Measurements from ENCODE around the gene SS18.

Gene SS18

GRCh38 chr18:25998461-25998860, 92.0 kb downstream of the SS18 start:
- no peak for DNase-seq

DNA sequence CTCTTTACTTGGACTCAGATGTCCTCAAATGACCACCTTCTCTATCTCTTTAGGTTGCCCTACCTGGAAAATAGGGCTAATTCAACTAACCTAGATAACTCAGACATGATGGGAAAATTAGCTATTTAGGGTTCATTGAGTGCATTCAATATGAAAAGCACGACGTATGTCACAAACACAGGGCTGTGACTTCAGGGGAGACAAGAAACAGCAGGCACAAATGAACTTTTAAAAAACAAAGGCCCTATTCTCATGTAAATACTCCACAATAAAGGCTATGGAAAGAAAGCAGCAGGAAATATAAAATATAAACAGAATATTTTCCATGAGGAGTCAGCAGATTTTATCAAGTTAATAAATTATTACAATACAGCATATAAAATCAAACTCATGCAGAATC, 97.8 kb downstream of the SS18 start:
- no peak for DNase-seq

GRCh38 chr18:25990473-25990872, 99.9 kb downstream of the SS18 start:
- DNase-seq, result no peak

- no peak for DNase-seq
These were observed 104.6 kb downstream of the SS18 start for GRCh38 chr18:25985707-25986394.

GRCh38 chr18:25983730-25984129, 106.7 kb downstream of the SS18 start:
- DNase-seq, result no peak

DNA sequence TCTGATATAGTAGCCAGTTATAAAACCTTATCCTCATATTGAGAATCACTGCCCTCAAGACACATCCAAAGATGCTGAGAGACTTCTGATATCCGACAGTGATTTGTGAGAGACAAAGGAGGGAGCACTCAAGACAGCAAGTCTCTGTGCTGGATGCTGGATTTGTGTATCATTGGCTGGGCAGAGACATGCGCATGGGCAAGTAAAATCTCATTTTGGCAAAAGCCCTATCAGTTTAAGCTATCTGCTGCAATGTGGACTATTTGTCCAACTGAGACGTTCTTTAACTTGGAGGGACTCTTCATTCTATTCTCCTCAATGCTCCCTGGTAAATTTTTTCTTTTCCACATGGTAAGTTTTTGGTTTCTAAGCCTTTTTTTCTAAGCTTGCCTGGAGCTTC, 107.5 kb downstream of the SS18 start:
- DNase-seq, result no peak

- no peak for DNase-seq
These were observed 108.3 kb downstream of the SS18 start for GRCh38 chr18:25982153-25982552.

GRCh38 chr18:25979369-25980040, 110.9 kb downstream of the SS18 start:
- DNase-seq, result no peak

DNA sequence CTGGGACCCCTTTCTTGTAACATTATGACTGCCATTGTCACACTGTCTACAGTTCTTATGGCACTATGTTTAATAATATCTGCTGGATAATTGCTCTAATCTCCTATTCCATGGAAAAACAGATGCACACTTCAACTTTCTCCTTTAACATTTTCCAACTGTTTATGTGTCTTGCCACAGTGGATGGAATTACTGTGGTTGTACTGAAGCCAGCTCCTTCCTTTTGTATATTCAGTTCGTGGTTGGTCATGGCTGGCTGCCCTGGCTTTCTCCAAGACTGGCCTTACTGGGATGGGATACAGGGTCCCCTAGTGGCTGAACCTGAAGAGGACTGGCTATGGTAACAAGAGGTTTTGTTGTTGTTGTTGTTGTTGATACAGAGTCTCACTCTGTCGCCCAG, 113.9 kb downstream of the SS18 start:
- no peak for DNase-seq

DNA sequence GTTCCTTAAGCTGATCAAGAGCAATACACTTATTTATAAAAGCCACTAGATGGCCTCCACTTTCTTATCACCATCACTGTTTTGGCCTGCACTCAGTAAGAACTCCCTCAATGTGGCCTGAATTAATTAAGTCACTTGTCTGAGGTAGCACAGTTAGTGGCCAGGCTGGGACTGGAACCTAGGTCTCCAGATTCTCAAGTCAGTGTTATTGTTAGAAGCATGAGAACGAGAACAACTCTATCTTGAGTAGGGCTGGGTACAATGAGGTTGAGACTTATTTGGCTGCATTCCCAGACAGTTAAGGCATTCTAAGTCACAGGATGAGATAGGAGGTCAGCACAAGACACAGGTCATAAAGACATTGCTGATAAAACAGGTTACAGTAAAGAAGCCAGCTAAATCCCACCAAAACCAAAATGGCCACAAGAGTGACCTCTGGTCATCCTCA, 115.8 kb downstream of the SS18 start:
- DNase-seq, result no peak

Measured in stimulated activated naive CD4-positive, alpha-beta T cell (primary cell).